Astrocyte (in vitro differentiated cells and primary cell): ENCODE results near the gene CHL1. TPM values are rescaled to one million over a fixed set of nuclear protein-coding genes. Genes with fewer than 3 reads are reported as not detected.

Experiments
- DNase-seq: peaks from one replicate; pipeline ENCODE4 v3.0.0-alpha.2; 2010; ENCODE audit warnings: low read depth
- FAIRE-seq: peaks from 2 replicates; lab custom pipeline; 2011; peaks lifted over from hg19 to GRCh38; lab: Jason Lieb, UNC
- H2AFZ ChIP-seq: 2 replicates; pipeline ENCODE4 v1.6.0; 2012; ENCODE audit warnings: low read depth, low read length, inconsistent platforms
- H3K27ac ChIP-seq: 2 replicates; pipeline ENCODE4 v1.5.1; 2011; ENCODE audit warnings: low read depth, low read length, inconsistent platforms
- H3K27me3 ChIP-seq: 2 replicates; pipeline ENCODE4 v1.6.0; 2011; ENCODE audit warnings: low read length, inconsistent platforms; ENCODE audit not compliant: insufficient read depth
- H3K36me3 ChIP-seq: 2 replicates; pipeline ENCODE4 v1.5.1; 2011; ENCODE audit warnings: low read length, inconsistent platforms; ENCODE audit not compliant: insufficient read depth
- H3K4me1 ChIP-seq: 2 replicates; pipeline ENCODE4 v1.5.1; 2011; ENCODE audit warnings: low read length, inconsistent platforms; ENCODE audit not compliant: insufficient read depth
- H3K4me2 ChIP-seq: 2 replicates; pipeline ENCODE4 v1.6.0; 2012; ENCODE audit warnings: low read length, inconsistent platforms
- H3K4me3 ChIP-seq: 2 replicates; pipeline ENCODE4 v1.5.1; 2011; ENCODE audit warnings: low read depth, mild to moderate bottlenecking, low read length, inconsistent platforms; ENCODE audit not compliant: insufficient read depth
- H3K79me2 ChIP-seq: 2 replicates; pipeline ENCODE4 v1.6.0; 2012; ENCODE audit warnings: mild to moderate bottlenecking, low read length, inconsistent platforms; ENCODE audit not compliant: insufficient read depth
- H3K9ac ChIP-seq: 2 replicates; pipeline ENCODE4 v1.6.0; 2012; ENCODE audit warnings: mild to moderate bottlenecking, low read length, inconsistent platforms
- H3K9me3 ChIP-seq: 2 replicates; pipeline ENCODE4 v1.5.1; 2012; ENCODE audit warnings: low read depth, mild to moderate bottlenecking, low read length, inconsistent platforms; ENCODE audit not compliant: insufficient read depth
- H4K20me1 ChIP-seq: 2 replicates; pipeline ENCODE4 v1.6.0; 2012; ENCODE audit warnings: low read length, inconsistent platforms; ENCODE audit not compliant: insufficient read depth
- H3K27ac Mint-ChIP-seq: one replicate; pipeline ENCODE4 v1.8.0; 2021; ENCODE audit warnings: mild to moderate bottlenecking, mixed read lengths; ENCODE audit not compliant: unreplicated experiment
- H3K27me3 Mint-ChIP-seq: one replicate; pipeline ENCODE4 v1.8.0; 2021; ENCODE audit warnings: low read depth, mixed read lengths; ENCODE audit not compliant: unreplicated experiment
- H3K36me3 Mint-ChIP-seq: one replicate; pipeline ENCODE4 v1.8.0; 2021; ENCODE audit warnings: low read depth, mixed read lengths; ENCODE audit not compliant: unreplicated experiment
- H3K4me1 Mint-ChIP-seq: one replicate; pipeline ENCODE4 v1.8.0; 2021; ENCODE audit warnings: low read depth, mixed read lengths; ENCODE audit not compliant: unreplicated experiment
- H3K4me3 Mint-ChIP-seq: one replicate; pipeline ENCODE4 v1.8.0; 2021; ENCODE audit warnings: mild to moderate bottlenecking, moderate library complexity, mixed read lengths; ENCODE audit not compliant: unreplicated experiment
- H3K9me3 Mint-ChIP-seq: one replicate; pipeline ENCODE4 v1.8.0; 2021; ENCODE audit warnings: mild to moderate bottlenecking, mixed read lengths; ENCODE audit not compliant: unreplicated experiment
- EZH2 ChIP-seq: IDR thresholded peaks from 2 replicates; pipeline ENCODE4 v1.6.1; 2012; ENCODE audit warnings: mild to moderate bottlenecking, low read length, inconsistent platforms; ENCODE audit not compliant: insufficient read depth
- total RNA-seq: library from RNA; stranded (reverse); gene quantifications from 2 replicates; pipeline ENCODE4 v1.2.1, GENCODE V29; 2021
- TF ChIP-seq, protein P1 (sequence below): IDR thresholded peaks from 2 replicates; pipeline ENCODE4 v1.5.1; 2011; ENCODE audit warnings: low read depth, mild to moderate bottlenecking, inconsistent platforms, low read length, moderate library complexity; ENCODE audit not compliant: insufficient read depth

Gene CHL1
- total RNA-seq, 1 donor from 2014 or later, result not detected

DNA sequence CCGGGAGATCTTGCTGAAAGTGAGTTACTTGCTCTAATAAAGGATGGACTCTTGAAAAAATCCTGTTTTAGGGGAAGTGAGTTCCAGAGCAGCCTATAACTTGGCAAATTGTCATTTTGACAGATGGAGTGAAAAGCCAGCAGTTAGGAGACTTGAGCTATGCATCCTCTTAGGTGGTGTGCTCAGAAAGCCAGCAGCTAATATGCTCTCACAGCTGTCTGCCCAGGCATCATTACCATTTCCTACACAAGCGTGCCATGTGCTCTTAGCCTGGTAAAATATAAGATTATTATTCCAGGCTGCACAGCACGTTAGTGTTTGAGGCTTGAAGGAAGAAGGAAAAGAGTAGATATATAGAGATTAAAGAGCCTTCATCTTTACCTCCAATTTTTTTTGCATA is 151.0 kb downstream of the CHL1 start:
- no peak for FAIRE-seq

DNA sequence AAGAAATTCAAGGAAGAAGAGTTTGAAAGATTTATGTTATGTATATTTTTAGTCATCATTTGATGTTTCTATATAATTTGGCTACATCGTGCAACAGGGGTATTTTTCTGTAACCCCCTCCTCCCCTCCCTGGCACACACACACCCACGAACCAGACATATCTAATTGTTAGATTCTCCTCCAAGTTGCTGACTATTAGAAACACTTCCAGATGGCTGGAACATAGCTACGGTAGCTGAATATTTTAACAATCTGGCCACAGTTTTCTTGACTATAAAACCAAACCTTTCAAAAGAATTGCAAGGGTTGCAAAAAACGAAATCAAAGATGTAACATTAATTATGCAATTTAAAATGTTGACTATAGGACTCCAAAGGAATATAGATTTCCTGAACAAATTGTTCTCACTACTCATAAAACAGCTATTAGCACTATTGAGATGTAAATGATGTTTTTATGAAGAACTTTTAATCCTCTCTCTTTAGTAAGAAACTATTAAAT is 154.4 kb downstream of the CHL1 start:
- Mint-ChIP-seq H3K27ac (no peak overlapping the region), H3K9me3 (peaks cover 4% of the 10 kb centered on the region), H3K27me3 (no peaks in the 10 kb centered on the region), H3K36me3 (no peaks in the 10 kb centered on the region), H3K4me3 (no peak overlapping the region), H3K4me1 (no peaks in the 10 kb centered on the region)
- FAIRE-seq, result no peak
- Histone ChIP-seq H3K4me2 (no peak overlapping the region), H3K36me3 (no peaks in the 10 kb centered on the region), H3K9me3 (no peaks in the 10 kb centered on the region), H3K4me1 (peaks cover 6% of the 10 kb centered on the region), H4K20me1 (no peaks in the 10 kb centered on the region), H2AFZ (no peak overlapping the region), H3K79me2 (no peaks in the 10 kb centered on the region), H3K9ac (no peak overlapping the region), H3K27me3 (no peaks in the 10 kb centered on the region), H3K27ac (no peak overlapping the region), H3K4me3 (no peak overlapping the region)
- TF ChIP-seq, protein P1, sequence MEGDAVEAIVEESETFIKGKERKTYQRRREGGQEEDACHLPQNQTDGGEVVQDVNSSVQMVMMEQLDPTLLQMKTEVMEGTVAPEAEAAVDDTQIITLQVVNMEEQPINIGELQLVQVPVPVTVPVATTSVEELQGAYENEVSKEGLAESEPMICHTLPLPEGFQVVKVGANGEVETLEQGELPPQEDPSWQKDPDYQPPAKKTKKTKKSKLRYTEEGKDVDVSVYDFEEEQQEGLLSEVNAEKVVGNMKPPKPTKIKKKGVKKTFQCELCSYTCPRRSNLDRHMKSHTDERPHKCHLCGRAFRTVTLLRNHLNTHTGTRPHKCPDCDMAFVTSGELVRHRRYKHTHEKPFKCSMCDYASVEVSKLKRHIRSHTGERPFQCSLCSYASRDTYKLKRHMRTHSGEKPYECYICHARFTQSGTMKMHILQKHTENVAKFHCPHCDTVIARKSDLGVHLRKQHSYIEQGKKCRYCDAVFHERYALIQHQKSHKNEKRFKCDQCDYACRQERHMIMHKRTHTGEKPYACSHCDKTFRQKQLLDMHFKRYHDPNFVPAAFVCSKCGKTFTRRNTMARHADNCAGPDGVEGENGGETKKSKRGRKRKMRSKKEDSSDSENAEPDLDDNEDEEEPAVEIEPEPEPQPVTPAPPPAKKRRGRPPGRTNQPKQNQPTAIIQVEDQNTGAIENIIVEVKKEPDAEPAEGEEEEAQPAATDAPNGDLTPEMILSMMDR, result no peak
- TF ChIP-seq EZH2, result no peak
- DNase-seq, result no peak

More for the DNA sequence above, 151.0 kb downstream of the CHL1 start:
- no peaks in the 10 kb centered on the region for H4K20me1 ChIP-seq
- H3K4me2 ChIP-seq, result no peak overlapping the region
- no peak for TF ChIP-seq EZH2
- TF ChIP-seq, protein P1, result no peak
- no peaks in the 10 kb centered on the region for H3K9me3 ChIP-seq
- no peaks in the 10 kb centered on the region for H3K4me1 Mint-ChIP-seq
- peaks cover 4% of the 10 kb centered on the region for H3K9me3 Mint-ChIP-seq
- H3K9ac ChIP-seq, result no peak overlapping the region
- no peaks in the 10 kb centered on the region for H3K36me3 ChIP-seq
- no peaks in the 10 kb centered on the region for H3K4me1 ChIP-seq
- no peaks in the 10 kb centered on the region for H3K27me3 ChIP-seq
- no peaks in the 10 kb centered on the region for H3K36me3 Mint-ChIP-seq
- H2AFZ ChIP-seq, result no peak overlapping the region
- no peak overlapping the region for H3K27ac Mint-ChIP-seq
- H3K27me3 Mint-ChIP-seq, result no peaks in the 10 kb centered on the region
- H3K27ac ChIP-seq, result no peak overlapping the region
- no peak overlapping the region for H3K4me3 ChIP-seq
- H3K4me3 Mint-ChIP-seq, result no peak overlapping the region
- DNase-seq, result no peak
- H3K79me2 ChIP-seq, result no peaks in the 10 kb centered on the region

DNA sequence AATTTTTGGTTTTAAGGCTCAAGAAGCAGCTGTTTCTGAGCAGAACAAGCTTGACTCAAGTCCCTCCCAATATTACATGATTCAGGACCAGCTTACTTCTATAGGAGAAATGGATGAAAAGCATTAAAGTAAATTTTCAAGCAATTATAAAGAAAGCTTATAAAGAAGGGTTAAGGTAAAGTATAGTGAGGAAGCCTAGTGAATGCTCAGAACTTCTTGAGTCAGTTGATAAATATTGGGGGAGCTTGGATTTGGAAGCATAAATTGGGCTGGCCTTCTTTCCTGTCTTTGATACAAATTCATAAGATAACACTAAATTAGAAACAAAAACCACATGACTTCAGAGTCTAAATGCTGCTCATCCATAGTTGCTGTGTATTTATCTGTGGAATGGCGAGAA is 156.0 kb downstream of the CHL1 start:
- Mint-ChIP-seq H3K27ac (no peak overlapping the region), H3K9me3 (no peaks in the 10 kb centered on the region), H3K27me3 (no peaks in the 10 kb centered on the region), H3K4me3 (no peak overlapping the region), H3K4me1 (no peaks in the 10 kb centered on the region), H3K36me3 (no peaks in the 10 kb centered on the region)
- Histone ChIP-seq H3K4me3 (no peak overlapping the region), H4K20me1 (no peaks in the 10 kb centered on the region), H2AFZ (no peak overlapping the region), H3K4me1 (peaks cover 12% of the 10 kb centered on the region), H3K4me2 (no peak overlapping the region), H3K27me3 (no peaks in the 10 kb centered on the region), H3K27ac (no peak overlapping the region), H3K9me3 (no peaks in the 10 kb centered on the region), H3K9ac (no peak overlapping the region), H3K79me2 (no peaks in the 10 kb centered on the region), H3K36me3 (no peaks in the 10 kb centered on the region)
- TF ChIP-seq, protein P1, result no peak
- TF ChIP-seq EZH2, result no peak
- DNase-seq (no peak), FAIRE-seq (no peak)
